Muscle layer of duodenum (tissue), 2 donors: ENCODE results near the gene TIMM17A.

ENCODE experiments used
- H3K27ac ChIP-seq: one replicate; pipeline ENCODE4 v1.7.0; 2013; ENCODE audit warnings: mild to moderate bottlenecking, low read length
- H3K27me3 ChIP-seq: one replicate; pipeline ENCODE4 v1.7.0; 2013; ENCODE audit warnings: low read depth, mild to moderate bottlenecking, control low read depth, low read length
- H3K36me3 ChIP-seq, 2 donors: one replicate each; pipeline ENCODE4 v1.7.0; 2013; ENCODE audit warnings: low read length in 2 of 2, control low read depth in 1 of 2, mild to moderate bottlenecking in 1 of 2; ENCODE audit not compliant: insufficient read depth in 2 of 2, control insufficient read depth in 1 of 2
- H3K4me1 ChIP-seq, 2 donors: one replicate each; pipeline ENCODE4 v1.7.0; 2013; ENCODE audit warnings: low read length in 2 of 2, mild to moderate bottlenecking in 2 of 2, control low read depth in 1 of 2, moderate library complexity in 1 of 2; ENCODE audit not compliant: insufficient read depth in 2 of 2, control insufficient read depth in 1 of 2
- H3K4me3 ChIP-seq, 2 donors: one replicate each; pipeline ENCODE4 v1.7.0; 2013; ENCODE audit warnings: low read length in 2 of 2, low read depth in 1 of 2, mild to moderate bottlenecking in 1 of 2
- H3K9me3 ChIP-seq, 2 donors: one replicate each; pipeline ENCODE4 v1.7.0; 2013; ENCODE audit warnings: low read length in 2 of 2, control low read depth in 1 of 2, mild to moderate bottlenecking in 1 of 2; ENCODE audit not compliant: control insufficient read depth in 1 of 2
- donor health status: healthy.

The TIMM17A gene

DNA sequence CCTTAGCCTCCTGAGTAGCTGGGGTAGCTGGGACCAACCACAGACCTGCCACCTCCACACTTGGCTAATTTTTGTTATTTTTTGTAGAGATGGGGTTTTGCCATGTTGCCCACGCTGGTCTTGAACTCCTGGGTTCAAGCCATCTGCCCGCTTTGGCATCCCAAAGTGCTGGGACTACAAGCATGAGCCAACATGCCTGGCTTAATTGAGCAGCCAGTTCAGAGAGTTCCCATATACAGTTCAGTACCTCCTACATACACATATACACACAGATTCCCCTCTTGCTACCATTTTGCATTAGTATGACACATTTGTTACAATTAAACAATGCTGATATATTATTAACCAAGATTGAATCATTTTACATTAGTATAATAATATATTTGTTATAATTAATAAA lies 30.1 kb downstream of the TIMM17A start:
- Histone ChIP-seq H3K36me3 (peaks cover 16 to 19% of the 10 kb centered on the region in 2 donors), H3K27ac (no peak overlapping the region), H3K4me1 (peaks cover 0 to 15% of the 10 kb centered on the region in 2 donors), H3K4me3 (no peak overlapping the region), H3K27me3 (no peaks in the 10 kb centered on the region), H3K9me3 (no peaks in the 10 kb centered on the region)

- peaks cover 41 to 48% of the 10 kb centered on the region in 2 donors for H3K36me3 ChIP-seq
- peaks cover 0 to 9% of the 10 kb centered on the region in 2 donors for H3K4me1 ChIP-seq
- no peak overlapping the region for H3K27ac ChIP-seq
- no peaks in the 10 kb centered on the region for H3K27me3 ChIP-seq
- H3K4me3 ChIP-seq = no peak overlapping the region
- H3K9me3 ChIP-seq = no peaks in the 10 kb centered on the region
Observed at GRCh38 chr1:201988601-201989000, 33.3 kb downstream of the TIMM17A start.

GRCh38 chr1:201989354-201990128 lies 34.2 kb downstream of the TIMM17A start:
- H3K4me1 ChIP-seq = peaks cover 0 to 4% of the 10 kb centered on the region in 2 donors
- H3K36me3 ChIP-seq = peaks cover 49 to 56% of the 10 kb centered on the region in 2 donors
- no peaks in the 10 kb centered on the region for H3K27me3 ChIP-seq
- no peaks in the 10 kb centered on the region for H3K9me3 ChIP-seq
- H3K4me3 ChIP-seq = no peak overlapping the region
- no peak overlapping the region for H3K27ac ChIP-seq

GRCh38 chr1:201990427-201990826 lies 35.1 kb downstream of the TIMM17A start:
- H3K27me3 ChIP-seq = no peaks in the 10 kb centered on the region
- H3K27ac ChIP-seq = no peak overlapping the region
- no peak overlapping the region for H3K4me3 ChIP-seq
- peaks cover 0 to under 1% of the 10 kb centered on the region in 2 donors for H3K4me1 ChIP-seq
- H3K9me3 ChIP-seq = no peaks in the 10 kb centered on the region
- peaks cover 51 to 62% of the 10 kb centered on the region in 2 donors for H3K36me3 ChIP-seq

DNA sequence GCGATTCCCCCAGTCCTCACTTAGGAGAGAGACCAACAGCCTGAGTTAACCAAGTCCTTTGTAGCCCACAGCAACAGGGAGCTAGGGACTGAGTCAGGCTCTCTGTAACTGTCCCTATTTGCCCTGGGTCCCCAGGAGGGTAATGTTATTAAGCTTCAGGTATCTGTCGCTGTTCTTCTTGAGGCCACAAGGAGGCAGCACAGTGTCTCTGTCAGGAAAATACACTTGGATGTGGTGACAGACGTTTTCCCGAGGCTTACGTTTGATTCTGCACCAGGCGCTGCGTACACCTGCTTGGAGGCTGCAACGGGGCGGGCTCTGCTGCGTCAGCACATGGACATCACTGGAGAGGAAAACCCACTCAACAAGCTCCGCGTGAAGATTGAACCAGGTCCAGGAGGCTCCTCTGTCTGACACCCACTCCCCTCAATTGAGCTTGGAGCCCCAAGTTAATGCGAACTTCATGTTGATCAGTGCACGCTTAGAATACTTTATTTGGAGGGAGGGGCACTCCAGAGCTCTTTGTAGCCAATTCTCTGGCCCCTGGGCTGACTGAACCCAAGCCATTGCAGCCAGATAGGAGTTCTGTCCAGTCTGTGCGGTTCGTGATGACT lies 44.4 kb downstream of the TIMM17A start:
- Histone ChIP-seq H3K27me3 (no peaks in the 10 kb centered on the region), H3K27ac (no peak overlapping the region), H3K4me1 (no peaks in the 10 kb centered on the region), H3K4me3 (no peak overlapping the region), H3K9me3 (no peaks in the 10 kb centered on the region), H3K36me3 (peaks cover 60 to 81% of the 10 kb centered on the region in 2 donors)

DNA sequence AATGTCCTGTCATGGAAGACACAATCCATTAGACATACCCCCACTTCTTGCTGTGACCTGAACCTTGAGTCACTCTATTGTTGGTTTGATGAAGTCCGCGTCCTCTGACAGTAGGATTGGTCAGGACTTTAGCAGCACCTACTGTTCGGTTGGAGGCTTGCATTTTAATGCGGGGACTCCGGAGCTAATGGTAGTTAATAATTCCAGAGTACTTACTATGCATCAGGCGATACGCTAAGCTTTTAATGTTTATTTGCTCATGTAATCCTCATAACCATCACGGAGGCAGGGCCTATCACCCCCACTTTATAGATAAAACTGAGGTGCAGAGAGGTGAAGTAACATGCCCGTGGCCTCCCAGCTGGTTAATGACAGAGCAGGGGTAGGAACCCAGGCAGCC lies 47.2 kb downstream of the TIMM17A start:
- Histone ChIP-seq H3K27ac (no peak overlapping the region), H3K27me3 (no peaks in the 10 kb centered on the region), H3K4me3 (no peak overlapping the region), H3K4me1 (no peaks in the 10 kb centered on the region), H3K36me3 (peaks cover 59 to 77% of the 10 kb centered on the region in 2 donors), H3K9me3 (no peaks in the 10 kb centered on the region)

DNA sequence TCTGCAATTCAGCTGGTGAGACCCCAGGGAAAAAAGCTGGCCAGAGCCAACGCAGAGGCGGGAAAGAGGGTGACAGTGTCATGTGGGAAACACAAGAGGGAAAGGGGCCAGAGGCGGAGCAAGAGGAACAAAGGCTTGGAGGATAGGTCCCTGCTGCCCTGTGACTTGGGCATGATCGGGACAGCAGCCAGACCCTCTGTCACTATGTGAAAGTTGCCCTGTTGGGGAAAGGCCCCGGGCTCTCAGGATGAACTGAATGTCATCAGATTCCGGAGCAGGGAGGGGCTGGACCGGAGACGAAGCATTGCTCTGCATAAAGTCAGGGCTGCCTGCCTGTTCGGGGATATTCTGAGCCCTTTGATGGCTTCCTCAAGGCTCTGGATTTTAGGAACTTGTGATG lies 49.4 kb downstream of the TIMM17A start:
- H3K4me1 ChIP-seq = no peaks in the 10 kb centered on the region

DNA sequence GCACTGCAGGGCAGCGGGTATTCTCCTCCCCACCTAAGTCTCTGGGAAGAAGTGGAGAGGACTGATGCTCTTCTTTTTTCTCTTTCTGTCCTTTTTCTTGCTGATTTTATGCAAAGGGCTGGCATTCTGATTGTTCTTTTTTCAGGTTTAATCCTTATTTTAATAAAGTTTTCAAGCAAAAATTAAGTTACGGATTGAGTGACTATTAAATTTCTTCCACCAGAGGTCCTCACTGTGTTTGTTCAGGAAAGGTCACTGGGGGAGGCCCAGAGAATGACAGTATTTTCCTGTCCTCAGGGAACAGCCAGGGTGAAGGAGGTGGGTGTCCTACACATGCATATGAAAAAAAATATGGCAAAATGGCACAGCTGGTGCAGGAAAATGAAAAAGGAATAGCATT lies 50.7 kb downstream of the TIMM17A start:
- Histone ChIP-seq H3K9me3 (no peaks in the 10 kb centered on the region), H3K4me3 (no peak overlapping the region), H3K4me1 (no peaks in the 10 kb centered on the region), H3K36me3 (peaks cover 46 to 63% of the 10 kb centered on the region in 2 donors), H3K27ac (no peak overlapping the region), H3K27me3 (no peaks in the 10 kb centered on the region)

More for the DNA sequence above, 49.4 kb downstream of the TIMM17A start:
- Histone ChIP-seq H3K27me3 (no peaks in the 10 kb centered on the region), H3K36me3 (peaks cover 58 to 75% of the 10 kb centered on the region in 2 donors), H3K4me3 (no peak overlapping the region), H3K9me3 (no peaks in the 10 kb centered on the region), H3K27ac (no peak overlapping the region)

DNA sequence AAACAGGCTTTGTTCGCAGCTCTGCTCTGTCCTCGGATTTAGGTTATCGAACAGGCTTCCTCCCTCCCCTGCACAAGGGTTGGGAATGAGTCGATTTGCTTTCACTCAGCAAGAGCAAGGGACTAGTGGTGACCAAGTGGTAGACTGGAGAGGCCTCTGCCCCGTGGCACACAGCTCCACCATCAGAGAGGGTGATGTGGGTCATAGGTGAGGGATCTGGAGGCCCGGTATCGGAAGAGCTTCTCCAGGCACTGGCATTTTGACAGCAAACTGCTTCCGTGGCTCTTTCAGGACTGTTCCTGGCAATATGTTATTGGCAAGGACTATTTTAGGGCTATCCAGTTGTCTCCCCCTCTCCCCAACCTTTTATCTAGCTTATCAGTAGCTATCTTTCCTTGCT lies 52.0 kb downstream of the TIMM17A start:
- no peaks in the 10 kb centered on the region for H3K27me3 ChIP-seq
- H3K27ac ChIP-seq = peak overlapping the region; percentile 36
- peak overlapping the region in 1 of 2 donors; percentile 12 for H3K4me3 ChIP-seq
- no peaks in the 10 kb centered on the region for H3K4me1 ChIP-seq
- H3K36me3 ChIP-seq = peaks cover 38 to 53% of the 10 kb centered on the region in 2 donors
- H3K9me3 ChIP-seq = no peaks in the 10 kb centered on the region

DNA sequence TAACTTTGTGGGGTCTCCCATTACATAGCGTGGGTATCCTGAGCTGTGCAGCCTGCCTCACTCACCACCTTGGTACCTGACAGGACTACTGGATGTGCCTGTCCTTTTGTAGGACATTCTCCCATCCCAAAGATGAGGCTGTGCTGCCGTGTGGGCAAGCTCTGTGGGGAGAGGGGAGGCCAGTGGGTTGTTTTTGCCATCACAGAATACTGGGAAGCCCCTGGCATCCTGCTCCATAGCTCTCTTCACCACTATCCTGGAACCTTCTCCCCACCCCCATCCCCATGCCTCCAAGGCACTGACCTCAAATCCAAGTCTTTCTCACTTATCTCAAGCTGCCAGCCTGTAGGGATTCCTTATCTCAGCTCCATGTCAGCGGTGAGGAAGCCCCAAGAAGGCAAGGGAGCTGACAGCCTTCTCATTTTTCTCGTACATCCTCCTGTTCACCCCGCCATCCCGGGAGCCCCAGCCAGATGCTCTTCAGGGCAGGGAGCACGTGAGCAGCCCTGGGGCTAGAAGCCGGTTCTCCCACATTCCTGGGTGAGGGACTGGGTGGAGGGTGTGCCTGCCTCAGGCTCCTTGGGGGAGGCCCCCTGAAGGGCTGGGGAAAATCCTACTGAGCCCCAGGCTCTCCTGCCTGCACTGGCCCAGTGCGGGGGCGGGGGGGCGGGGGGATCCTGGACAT lies 52.6 kb downstream of the TIMM17A start:
- Histone ChIP-seq H3K9me3 (no peaks in the 10 kb centered on the region), H3K27me3 (no peaks in the 10 kb centered on the region), H3K4me1 (no peaks in the 10 kb centered on the region), H3K4me3 (peak overlapping the region in 1 of 2 donors; percentile 12), H3K36me3 (peaks cover 32 to 46% of the 10 kb centered on the region in 2 donors), H3K27ac (peak overlapping the region; percentile 36)
